MM.1S (cell line): ENCODE results near the gene PHLDB3.

ENCODE experiments used
- EZH2 ChIP-seq: fragments of 300-600 bp; sonication (generic); optimal IDR thresholded peaks from 2 replicates; pipeline ENCODE3; 2017; ENCODE audit warnings: low read depth, mild to moderate bottlenecking, antibody characterized with exemption, low read length, mixed read lengths
- EZH2phosphoT487 ChIP-seq: fragments of 300-600 bp; sonication (generic); IDR thresholded peaks from 2 replicates; pipeline ENCODE4 v1.6.1; 2018; ENCODE audit warnings: antibody characterized with exemption, low read length
- TF ChIP-seq, protein P1 (sequence below): fragments of 300-600 bp; sonication (generic); IDR thresholded peaks from 2 replicates; pipeline ENCODE4 v1.5.1; 2016; ENCODE audit warnings: antibody characterized with exemption, low read length, mixed read lengths

GRCh38 chr19:43506629-43507028 lies 2.1 kb upstream of the PHLDB3 start:
- TF ChIP-seq EZH2 (no peak), EZH2phosphoT487 (no peak)
- TF ChIP-seq, protein P1, sequence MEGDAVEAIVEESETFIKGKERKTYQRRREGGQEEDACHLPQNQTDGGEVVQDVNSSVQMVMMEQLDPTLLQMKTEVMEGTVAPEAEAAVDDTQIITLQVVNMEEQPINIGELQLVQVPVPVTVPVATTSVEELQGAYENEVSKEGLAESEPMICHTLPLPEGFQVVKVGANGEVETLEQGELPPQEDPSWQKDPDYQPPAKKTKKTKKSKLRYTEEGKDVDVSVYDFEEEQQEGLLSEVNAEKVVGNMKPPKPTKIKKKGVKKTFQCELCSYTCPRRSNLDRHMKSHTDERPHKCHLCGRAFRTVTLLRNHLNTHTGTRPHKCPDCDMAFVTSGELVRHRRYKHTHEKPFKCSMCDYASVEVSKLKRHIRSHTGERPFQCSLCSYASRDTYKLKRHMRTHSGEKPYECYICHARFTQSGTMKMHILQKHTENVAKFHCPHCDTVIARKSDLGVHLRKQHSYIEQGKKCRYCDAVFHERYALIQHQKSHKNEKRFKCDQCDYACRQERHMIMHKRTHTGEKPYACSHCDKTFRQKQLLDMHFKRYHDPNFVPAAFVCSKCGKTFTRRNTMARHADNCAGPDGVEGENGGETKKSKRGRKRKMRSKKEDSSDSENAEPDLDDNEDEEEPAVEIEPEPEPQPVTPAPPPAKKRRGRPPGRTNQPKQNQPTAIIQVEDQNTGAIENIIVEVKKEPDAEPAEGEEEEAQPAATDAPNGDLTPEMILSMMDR: no peak
